GM19328 (cell line): ENCODE measurements around the gene ID3.
A peak's percentile ranks its signal among the peaks of the same experiment; 100 is the strongest.

Experiments used
- ATAC-seq: cut with Tn5 transposase; IDR thresholded peaks from one replicate; pipeline ENCODE4 v1.9.1; 2021; ENCODE audit warnings: mild to moderate bottlenecking, moderate library complexity; ENCODE audit not compliant: unreplicated experiment

Gene ID3

GRCh38 chr1:23528250-23528978 lies 30.9 kb downstream of the ID3 start:
- peak; percentile 39 for ATAC-seq

- no peak for ATAC-seq
These were observed 31.4 kb downstream of the ID3 start for GRCh38 chr1:23527900-23528249.

DNA sequence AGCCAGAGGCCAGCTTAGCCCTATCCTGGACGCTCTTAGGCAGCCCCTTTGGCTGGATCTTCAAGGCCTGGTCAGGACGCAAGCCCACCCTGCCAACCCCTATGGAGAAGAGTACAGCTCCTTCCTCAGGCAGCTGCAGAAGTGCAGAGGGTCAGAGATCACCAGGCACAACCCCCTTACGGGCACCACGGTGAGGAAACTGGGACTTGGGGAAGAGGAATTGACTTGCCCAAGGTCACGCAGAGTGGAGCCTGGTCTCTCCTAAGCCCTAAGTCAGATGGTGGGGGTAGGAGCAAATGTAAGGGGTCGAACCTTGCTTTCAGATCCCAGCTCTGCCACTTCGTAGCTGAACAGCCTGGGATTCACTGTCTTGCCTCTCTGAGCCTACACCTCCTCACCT lies 31.9 kb downstream of the ID3 start:
- ATAC-seq = no peak

DNA sequence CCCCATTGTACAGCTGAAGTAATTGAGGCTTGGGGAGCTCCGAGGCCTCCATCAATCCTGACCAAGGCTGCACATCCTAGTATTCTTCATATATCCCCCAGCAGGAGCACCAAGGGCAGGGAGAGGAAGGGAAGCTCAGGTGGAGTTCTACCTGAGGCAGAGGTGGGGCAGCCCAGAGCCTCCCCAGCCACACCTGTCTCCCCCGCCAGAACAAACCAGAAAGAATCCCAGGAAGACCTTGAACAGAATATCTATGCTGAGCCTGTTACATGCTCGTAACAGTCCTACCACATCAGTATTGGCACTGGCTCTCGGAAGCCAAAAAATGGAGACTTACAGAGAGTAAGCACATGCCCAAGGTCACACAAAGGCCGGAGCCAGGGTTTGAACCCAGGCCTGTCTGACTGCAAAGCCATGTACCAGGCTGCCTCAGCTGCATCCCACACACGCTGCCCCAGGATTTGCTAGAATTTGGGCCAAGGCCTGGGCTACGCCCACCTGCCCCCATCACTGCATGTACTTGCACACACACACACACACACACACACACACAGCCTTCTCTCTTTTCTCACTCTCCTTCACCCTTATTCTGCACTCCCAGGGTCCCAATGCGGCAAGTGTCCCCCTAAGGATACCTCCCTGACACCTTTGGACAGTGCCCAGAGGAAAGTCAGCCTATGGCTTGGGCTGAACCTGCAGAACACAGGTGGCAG lies 32.8 kb downstream of the ID3 start:
- no peak for ATAC-seq

DNA sequence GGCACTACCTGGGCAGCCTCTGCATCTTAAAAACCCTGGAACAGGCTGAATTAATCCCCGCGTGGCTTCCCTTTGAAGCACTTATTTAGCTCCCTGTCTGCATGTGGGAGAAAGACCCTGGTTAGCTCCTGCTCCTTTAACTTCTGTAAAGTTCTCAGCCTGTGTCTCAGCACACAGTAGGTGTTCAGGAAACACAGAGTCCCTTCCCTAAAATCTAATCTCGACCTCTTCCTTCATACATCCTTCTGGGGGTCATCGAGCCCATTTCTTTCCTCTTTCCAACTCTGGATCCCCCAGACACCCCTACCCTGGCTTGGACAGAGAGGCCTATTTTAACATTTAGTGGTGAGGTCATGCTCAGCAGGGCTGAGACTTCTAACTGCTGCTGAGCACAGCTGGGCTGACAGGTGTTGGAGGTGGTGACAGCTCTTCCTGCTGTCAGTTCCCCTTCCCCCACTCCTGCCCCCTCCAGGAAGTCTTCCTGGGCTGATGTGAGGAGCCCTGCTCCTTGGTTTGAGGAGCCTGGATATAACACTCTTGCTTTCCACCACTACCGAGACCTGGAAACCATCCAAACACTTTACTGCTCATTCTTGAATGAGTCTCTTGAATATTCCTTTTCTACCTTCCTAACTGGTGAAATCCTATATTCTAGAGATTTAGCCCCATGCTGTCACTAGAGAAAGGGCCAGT lies 33.6 kb downstream of the ID3 start:
- ATAC-seq = no peak

GRCh38 chr1:23524716-23525401 lies 34.4 kb downstream of the ID3 start:
- no peak for ATAC-seq

- ATAC-seq = no peak
These were observed 35.1 kb downstream of the ID3 start for GRCh38 chr1:23524163-23524562.

DNA sequence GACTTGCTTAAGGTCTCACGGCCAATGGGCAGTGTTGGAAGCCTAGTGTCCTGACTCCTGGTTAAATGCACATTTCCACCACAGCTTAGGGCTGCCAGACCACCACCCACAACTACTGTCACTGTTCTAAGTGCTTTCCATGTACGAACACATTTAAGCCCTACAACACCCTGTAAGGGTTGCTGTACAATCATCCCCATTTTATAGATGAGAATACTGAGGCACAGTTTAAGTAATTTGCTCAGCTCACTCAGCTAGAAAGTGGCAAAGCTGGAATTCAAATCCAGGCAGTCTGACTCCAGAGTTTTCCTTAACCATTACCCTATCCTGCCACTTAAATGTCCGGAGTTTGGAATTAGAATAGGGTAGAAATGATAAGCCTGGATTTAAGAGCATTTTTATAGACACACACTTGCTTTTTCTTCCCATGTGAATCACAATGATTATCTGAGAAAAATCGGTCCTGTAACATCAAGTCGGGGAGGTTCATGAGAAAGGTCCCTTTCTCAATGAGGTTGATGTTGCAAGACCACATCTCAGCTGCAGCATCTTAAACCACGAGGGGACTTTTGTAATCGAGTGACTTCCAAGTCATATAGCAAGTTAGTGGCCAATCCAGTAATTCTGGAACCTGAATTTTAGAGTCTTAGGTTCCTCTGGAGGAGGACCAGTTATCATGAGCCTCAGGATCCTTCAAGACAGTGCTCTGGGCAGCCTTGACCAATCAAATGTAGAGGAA lies 36.9 kb downstream of the ID3 start:
- no peak for ATAC-seq

DNA sequence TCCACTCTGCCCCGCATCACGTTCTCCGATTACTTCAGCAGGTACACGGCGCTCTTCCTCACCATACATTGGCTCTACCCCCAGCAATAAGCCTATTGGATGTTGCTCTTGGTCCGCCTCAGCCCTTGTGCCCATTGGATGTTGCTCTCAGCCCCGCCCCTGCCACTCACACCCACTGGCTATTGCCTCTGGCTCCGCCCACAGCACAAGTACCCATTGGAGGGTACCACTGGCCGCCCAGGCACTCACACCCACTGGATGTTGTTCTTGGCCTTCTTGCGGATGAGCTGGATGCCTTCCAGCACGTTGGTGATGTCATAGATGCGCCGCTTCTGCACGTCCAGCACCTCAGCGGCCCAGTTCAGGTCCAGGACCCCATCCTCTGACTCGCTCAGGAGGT lies 37.7 kb downstream of the ID3 start:
- no peak for ATAC-seq

- no peak for ATAC-seq
These were observed 41.7 kb downstream of the ID3 start for GRCh38 chr1:23517581-23517980.

DNA sequence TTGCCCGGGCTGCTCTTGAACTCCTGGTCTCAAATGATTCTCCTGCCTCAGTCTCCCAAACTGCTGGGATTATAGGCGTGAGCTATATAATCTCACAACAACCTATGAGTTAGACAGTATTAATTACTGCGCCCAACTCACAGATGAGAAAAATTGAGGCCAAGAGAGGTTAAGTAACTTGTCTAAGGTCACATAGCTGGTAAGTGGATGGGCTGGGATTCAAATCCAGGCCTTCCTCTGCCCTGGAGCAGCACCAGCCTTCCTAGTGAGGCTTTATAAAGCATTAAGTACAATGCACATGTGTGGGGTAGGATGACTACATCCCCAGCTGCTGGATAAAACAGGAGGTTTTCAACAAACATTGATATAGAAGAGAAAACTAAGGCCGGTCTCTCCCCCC lies 43.4 kb downstream of the ID3 start:
- no peak for ATAC-seq

DNA sequence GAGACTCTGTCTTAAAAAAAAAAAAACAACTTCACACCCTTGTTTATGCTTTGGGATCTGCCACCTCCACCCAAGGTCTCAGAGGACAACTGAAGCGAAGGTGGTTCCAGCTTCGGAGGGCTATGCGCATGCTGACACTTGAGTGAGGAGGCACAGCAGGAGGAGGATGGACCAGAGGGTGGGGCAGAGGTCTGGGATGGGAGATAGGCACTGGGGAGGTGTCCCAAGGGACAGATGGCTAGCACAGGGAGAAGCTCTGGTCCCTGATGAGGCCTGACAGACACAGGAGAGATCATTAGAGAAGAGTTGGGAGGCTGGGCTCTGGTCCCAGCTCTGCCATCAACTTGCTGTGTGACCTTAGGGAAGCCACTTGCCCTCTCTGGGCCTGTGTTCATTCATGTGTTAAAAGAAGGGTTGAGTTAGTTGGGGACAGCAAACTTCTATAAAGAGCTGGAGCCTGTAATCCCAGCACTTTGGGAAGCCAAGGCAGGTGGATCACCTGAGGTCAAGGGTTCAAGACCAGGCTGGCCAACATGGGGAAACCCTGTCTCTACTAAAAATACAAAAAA lies 45.1 kb downstream of the ID3 start:
- ATAC-seq = no peak

GRCh38 chr1:23509896-23510295 lies 49.4 kb downstream of the ID3 start:
- no peak for ATAC-seq
